GM10266 (cell line): ENCODE measurements around the gene SPECC1.

ENCODE experiments used
- DNase-seq: peaks from one replicate; pipeline ENCODE4 v3.0.0; 2012; ENCODE audit errors: extremely low spot score
- CTCF ChIP-seq: IDR thresholded peaks from 2 replicates; pipeline ENCODE4 v1.5.1; 2012; ENCODE audit warnings: mild to moderate bottlenecking, low read depth; ENCODE audit not compliant: control insufficient read depth, insufficient read depth; ENCODE audit errors: missing control alignments

SPECC1 gene

DNA sequence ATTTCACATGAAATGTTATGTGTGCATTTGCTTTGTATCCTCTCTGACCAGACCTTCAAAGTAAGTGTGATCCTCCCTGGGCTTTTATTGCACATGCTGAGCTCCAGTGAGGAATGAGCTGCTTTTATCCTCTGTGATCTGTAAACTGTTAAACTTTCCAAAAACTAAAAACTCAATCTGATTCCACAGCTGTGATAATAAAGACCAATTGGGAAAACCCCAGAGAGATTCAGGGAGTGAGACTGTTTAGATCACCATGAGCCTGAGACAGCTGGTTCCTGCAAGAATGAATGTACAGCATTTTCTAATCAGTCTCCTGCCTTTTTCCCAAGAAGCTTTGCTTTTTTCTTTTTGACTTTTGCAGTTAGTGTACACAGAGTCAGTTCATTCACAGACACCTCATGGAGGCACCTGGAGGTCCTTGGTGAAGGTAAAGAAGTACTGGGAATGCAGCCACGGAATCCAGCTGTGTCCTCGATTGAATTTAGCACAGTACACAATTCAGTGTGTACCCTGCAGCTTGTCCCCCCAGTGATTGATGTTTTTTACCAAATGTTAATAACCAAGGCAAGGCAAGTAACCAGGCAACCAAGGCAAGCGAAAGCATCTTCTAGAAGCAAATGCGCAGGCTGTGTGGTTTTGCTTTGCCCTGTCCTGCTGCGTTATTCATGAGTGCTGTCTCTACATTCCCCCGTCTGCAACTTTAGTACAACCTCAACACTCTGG, 275.6 kb downstream of the SPECC1 start:
- DNase-seq: no peak

DNA sequence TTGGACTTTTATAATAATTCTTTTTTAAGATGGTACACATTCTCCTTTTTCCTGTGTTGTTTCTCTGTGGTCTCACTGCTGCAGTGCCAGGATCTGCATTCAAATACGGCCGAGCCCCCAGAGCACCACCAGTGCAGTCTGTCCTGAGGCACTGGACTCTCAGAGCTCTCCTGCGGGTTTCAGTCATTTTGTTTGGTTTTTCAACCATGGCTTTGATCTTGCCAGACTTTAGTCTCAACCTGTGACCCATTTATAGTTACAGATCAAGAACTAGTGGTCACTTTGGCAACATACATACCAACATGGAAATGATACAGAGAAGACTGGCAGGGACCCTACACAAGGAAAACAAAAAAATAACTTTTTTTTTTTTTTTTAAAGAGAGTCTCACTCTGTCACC, 280.8 kb downstream of the SPECC1 start:
- no peak for DNase-seq
- no peak for TF ChIP-seq CTCF

More for the DNA sequence above, 275.6 kb downstream of the SPECC1 start:
- no peak for TF ChIP-seq CTCF

DNA sequence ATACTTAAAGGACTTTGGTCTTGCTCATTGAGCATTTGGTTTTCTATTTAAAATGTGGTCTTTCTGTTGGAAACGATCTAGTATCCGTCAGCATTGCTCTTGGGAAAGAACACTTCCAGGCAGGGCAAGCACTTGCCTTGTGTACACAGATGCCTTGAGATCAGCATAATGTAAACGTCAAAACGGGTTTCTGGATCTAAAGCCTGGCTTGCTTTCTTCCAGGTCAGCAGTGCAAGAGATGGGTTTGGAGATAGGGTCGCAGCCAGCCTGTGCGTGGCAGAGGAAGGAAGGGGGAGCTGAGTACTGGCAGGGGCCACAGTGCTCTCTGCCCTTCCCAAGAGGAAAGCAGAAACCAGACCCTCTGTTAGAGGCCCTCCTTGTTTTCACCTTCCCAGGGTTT, 282.7 kb downstream of the SPECC1 start:
- DNase-seq: no peak
- TF ChIP-seq CTCF: no peak

DNA sequence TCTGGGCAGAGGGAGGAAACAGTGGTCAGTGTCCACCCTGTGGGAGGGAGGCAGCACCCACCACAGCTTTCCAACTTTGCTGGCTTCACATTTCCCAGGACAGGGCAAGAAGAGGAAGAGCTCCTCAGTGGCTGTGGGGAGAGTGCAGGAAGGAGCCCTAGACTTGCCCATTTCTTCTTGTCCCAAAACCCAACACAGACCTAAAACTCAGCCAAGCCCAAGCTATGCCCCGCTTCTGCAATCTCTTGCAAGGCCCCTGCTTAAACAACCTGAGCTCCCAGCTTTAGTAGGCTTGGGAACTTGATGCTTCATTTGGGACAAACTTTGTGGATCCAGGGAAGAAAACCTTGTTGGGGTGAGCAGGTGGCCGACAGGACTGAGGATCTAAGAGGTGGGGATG, 284.3 kb downstream of the SPECC1 start:
- TF ChIP-seq CTCF: no peak
- no peak for DNase-seq

- DNase-seq: no peak
- TF ChIP-seq CTCF: no peak
Observed at GRCh38 chr17:20294120-20294519, 285.0 kb downstream of the SPECC1 start.

GRCh38 chr17:20299013-20299412, 289.9 kb downstream of the SPECC1 start:
- DNase-seq: no peak
- no peak for TF ChIP-seq CTCF

- no peak for TF ChIP-seq CTCF
- DNase-seq: no peak
Observed at GRCh38 chr17:20300436-20300934, 291.3 kb downstream of the SPECC1 start.
